Adrenal gland (tissue), 19 donors: ENCODE measurements around the gene MTCP1. TPM values are rescaled to one million over a fixed set of nuclear protein-coding genes. Genes with fewer than 3 reads are reported as not detected.

Experiments used
- DNase-seq, 7 donors: peaks; one replicate each; pipeline ENCODE4 v3.0.0-alpha.2; 2019 to 2020
- H3K27ac ChIP-seq, 5 donors: fragments of 200-600 bp; sonication (generic) in 4 of 5; 1 replicate in 3 of 5; 2 replicates in 2 of 5; pipeline versions ENCODE4 v1.5.1 to v1.8.0; 2016 to 2020; ENCODE audit warnings: mild to moderate bottlenecking in 1 of 5
- H3K27me3 ChIP-seq: fragments of 200-600 bp; 2 replicates; pipeline ENCODE4 v1.8.0; 2021
- H3K36me3 ChIP-seq, 2 donors: fragments of 200-600 bp; replicated peaks in 1 of 2; 1 replicate in 1 of 2; 2 replicates in 1 of 2; pipeline versions ENCODE4 v1.5.1 to v1.8.0; 2018 to 2022
- H3K4me1 ChIP-seq, 2 donors: fragments of 200-600 bp; replicated peaks in 1 of 2; 1 replicate in 1 of 2; 2 replicates in 1 of 2; pipeline versions ENCODE4 v1.5.1 to v1.8.0; 2018 to 2021
- H3K4me3 ChIP-seq, 4 donors: fragments of 200-600 bp; sonication (generic) in 3 of 4; one replicate each; pipeline ENCODE4 v1.5.1; 2016 to 2018
- H3K9me3 ChIP-seq, 3 donors: fragments of 200-600 bp; sonication (generic) in 1 of 3; replicated peaks in 1 of 3; 1 replicate in 2 of 3; 2 replicates in 1 of 3; pipeline versions ENCODE4 v1.5.1 to v1.8.0; 2016 to 2021
- CTCF ChIP-seq, 6 experiments: fragments of 450-650 bp in 4 of 6; fragments of 200-600 bp in 2 of 6; sonication (generic) in 1 of 6; IDR thresholded peaks; 1 replicate in 5 of 6; 2 replicates in 1 of 6; pipeline versions ENCODE4 v1.5.1 to v1.8.0; 2016 to 2021; ENCODE audit warnings: antibody characterized with exemption in 6 of 6, mild to moderate bottlenecking in 2 of 6, moderate library complexity in 1 of 6
- POLR2A ChIP-seq, 2 donors: fragments of 450-650 bp; IDR thresholded peaks; one replicate each; pipeline ENCODE4 v1.6.1; 2017; ENCODE audit warnings: antibody characterized with exemption in 2 of 2, mild to moderate bottlenecking in 2 of 2, moderate library complexity in 1 of 2
- WGBS, 4 donors: extraction: QIAGEN DNeasy Blood & Tissue Kit in 2 of 4; methylation state at CpG; one replicate each; pipeline versions ENCODE4 v1.1.5 to v1.1.7; 2013 to 2017; 5-methylcytosine and 5-hydroxymethylcytosine counted together
- intact Hi-C, 2 donors: fragments of 100-400 bp; cut with DNase I; formaldehyde crosslinking; loops; one replicate each; pipeline versions ENCODE4 v1.14.1 to v1.15.0; 2022 to 2023
- long read RNA-seq, 10 donors: library from polyadenylated mRNA in 3 of 10; unstranded in 2 of 10; stranded (forward) in 1 of 10; transcript quantifications; one replicate each; pipeline ENCODE4 v2.0.0 and lab custom pipeline, GENCODE V29; 2021 to 2026
- polyA plus RNA-seq, 3 donors: library from polyadenylated mRNA; stranded (reverse); fragments of 200-250 nt in 2 of 3; fragments of 350-450 nt in 1 of 3; fragmentation: Illumina TruSeq in 1 of 3; extraction: RNeasy Lipid Tissue Mini Kit (QIAGEN cat#74804) in 1 of 3; gene quantifications; one replicate each; pipeline ENCODE4 v1.2.3, GENCODE V29; 2013 to 2014
- total RNA-seq, 9 donors: library from RNA; depleted of rRNA in 4 of 9; stranded (reverse); fragments of >200 nt in 4 of 9; fragments of 120-200 nt in 1 of 9; fragmentation: NEBNext Ultra II Directional in 1 of 9; extraction: Animal tissue kit (Norgen Biotek cat#: 25700) in 1 of 9; gene quantifications; one replicate each; pipeline versions ENCODE4 v1.1.0 to v1.2.4, GENCODE V29; 2013 to 2023
- donor health status: healthy with polysubstance abuse.
- donor health status: Bipolar disorder and iron deficiency.
- donor health status: DM: yes; HTN: yes; CAD: no.
- donor health status: DM: no; HTN: no; CAD: no.
- donor health status: DM: no; HTN: no; CAD: no.
- donor health status: DM: yes; HTN: yes; CAD: no.

Gene MTCP1
- 10 to 100 TPM in 5 of 9 donors, 1 to 10 TPM in 3, not detected in 1; 1.2 to 31.8 (median 16.2) TPM for total RNA-seq
- polyA plus RNA-seq = 100 to 1,000 TPM in 2 of 3 donors, 10 to 100 TPM in 1; 16.5 to 218 (median 119) TPM
- long read RNA-seq, donor 1, partial matches to known transcripts = 0 of 18 reads
- long read RNA-seq, donor 1, other reads (novel, unspliced or antisense) = 16 of 18 reads
- long read RNA-seq, donor 2, partial matches to known transcripts = 0 of 10 reads
- long read RNA-seq, donor 2, other reads (novel, unspliced or antisense) = 9 of 10 reads
- long read RNA-seq, donor 3, partial matches to known transcripts = 0 of 12 reads
- long read RNA-seq, donor 3, other reads (novel, unspliced or antisense) = 12 of 12 reads
- long read RNA-seq, donor 4, partial matches to known transcripts = 0 of 3 reads
- long read RNA-seq, donor 4, other reads (novel, unspliced or antisense) = 3 of 3 reads
- long read RNA-seq, donor 5, partial matches to known transcripts = 0 of 3 reads
- long read RNA-seq, donor 5, other reads (novel, unspliced or antisense) = 3 of 3 reads
- long read RNA-seq, donor 6, partial matches to known transcripts = 0 of 1 reads
- long read RNA-seq, donor 6, other reads (novel, unspliced or antisense) = 1 of 1 reads
- long read RNA-seq, donor 7, partial matches to known transcripts = 6 of 7 reads
- long read RNA-seq, donor 7, other reads (novel, unspliced or antisense) = 0 of 7 reads
- long read RNA-seq, donor 8, partial matches to known transcripts = 0 of 7 reads
- long read RNA-seq, donor 8, other reads (novel, unspliced or antisense) = 5 of 7 reads
- long read RNA-seq, donor 9, partial matches to known transcripts = 0 of 14 reads
- long read RNA-seq, donor 9, other reads (novel, unspliced or antisense) = 13 of 14 reads
- long read RNA-seq, donor 10, partial matches to known transcripts = 0 of 5 reads
- long read RNA-seq, donor 10, other reads (novel, unspliced or antisense) = 5 of 5 reads

GRCh38 chrX:155070975-155071693 lies at the start of gene MTCP1, which contains the start of the genes BRCC3 and CMC4:
TSS of gene MTCP1 (minus strand) at chrX:155071136. CDS start at chrX:155066010, 5,126 bp downstream.
TSS of gene BRCC3 (plus strand) at chrX:155071508. CDS start at chrX:155071528, 20 bp downstream.
TSS of gene CMC4 (minus strand) at chrX:155071136. CDS start at chrX:155064023, 7,113 bp downstream.
- intact Hi-C loops = no loop called here
- peak; percentile 80 to 87 (median 81) for DNase-seq
- no peaks in the 10 kb centered on the region for H3K9me3 ChIP-seq
- no peaks in the 10 kb centered on the region for H3K27me3 ChIP-seq
- WGBS, 4 donors = 1 to 42% (median 24%) methylated on average over 17 to 80 of the region's 81 CpGs; no CpG with 5 or more reads in 1 of the 4 donors
- H3K4me1 ChIP-seq = peaks cover 0 to 10% of the 10 kb centered on the region in 2 donors
- H3K27ac ChIP-seq = peak within 1 kb of the TSS; percentile 65 to 86 (median 72)
- TF ChIP-seq POLR2A (IDR thresholded peaks at IDR 0.05) (peak; percentile 51 to 74), CTCF (IDR thresholded peaks at IDR 0.05) (no peak)
- H3K4me3 ChIP-seq = peak within 1 kb of the TSS; percentile 36 to 60 (median 50)
- peaks cover 0 to 9% of the 10 kb centered on the region in 2 donors for H3K36me3 ChIP-seq

GRCh38 chrX:155115174-155115819 lies 44.4 kb upstream of the MTCP1 start:
- Histone ChIP-seq H3K27me3 (no peaks in the 10 kb centered on the region), H3K4me1 (no peaks in the 10 kb centered on the region), H3K9me3 (no peaks in the 10 kb centered on the region), H3K36me3 (no peaks in the 10 kb centered on the region), H3K4me3 (no peak overlapping the region), H3K27ac (no peak overlapping the region)
- 70 to 100% (median 87%) methylated on average over 1 of the region's 1 CpG for WGBS, 4 donors
- DNase-seq = no peak
- intact Hi-C loops = no loop called here
- TF ChIP-seq POLR2A (IDR thresholded peaks at IDR 0.05) (no peak), CTCF (IDR thresholded peaks at IDR 0.05) (no peak)

GRCh38 chrX:155113097-155113496 lies 42.2 kb upstream of the MTCP1 start:
- no peaks in the 10 kb centered on the region for H3K9me3 ChIP-seq
- no peak for DNase-seq
- no peaks in the 10 kb centered on the region for H3K27me3 ChIP-seq
- TF ChIP-seq CTCF (IDR thresholded peaks at IDR 0.05) = no peak
- TF ChIP-seq POLR2A (IDR thresholded peaks at IDR 0.05) = no peak
- WGBS, 4 donors = 79 to 97% (median 89%) methylated on average over 4 of the region's 4 CpGs
- no peak overlapping the region for H3K4me3 ChIP-seq
- intact Hi-C loops = no loop called here
- no peaks in the 10 kb centered on the region for H3K36me3 ChIP-seq
- no peaks in the 10 kb centered on the region for H3K4me1 ChIP-seq
- no peak overlapping the region for H3K27ac ChIP-seq
